NCI-H526 treated with DMSO at 0.1 percent for 48 hours (cell line): ENCODE measurements around the gene ZNF101.

Experiments used
- DNase-seq: peaks from one replicate; lab custom pipeline; 2025; lab: John Stamatoyannopoulos, UW

ZNF101 gene

DNA sequence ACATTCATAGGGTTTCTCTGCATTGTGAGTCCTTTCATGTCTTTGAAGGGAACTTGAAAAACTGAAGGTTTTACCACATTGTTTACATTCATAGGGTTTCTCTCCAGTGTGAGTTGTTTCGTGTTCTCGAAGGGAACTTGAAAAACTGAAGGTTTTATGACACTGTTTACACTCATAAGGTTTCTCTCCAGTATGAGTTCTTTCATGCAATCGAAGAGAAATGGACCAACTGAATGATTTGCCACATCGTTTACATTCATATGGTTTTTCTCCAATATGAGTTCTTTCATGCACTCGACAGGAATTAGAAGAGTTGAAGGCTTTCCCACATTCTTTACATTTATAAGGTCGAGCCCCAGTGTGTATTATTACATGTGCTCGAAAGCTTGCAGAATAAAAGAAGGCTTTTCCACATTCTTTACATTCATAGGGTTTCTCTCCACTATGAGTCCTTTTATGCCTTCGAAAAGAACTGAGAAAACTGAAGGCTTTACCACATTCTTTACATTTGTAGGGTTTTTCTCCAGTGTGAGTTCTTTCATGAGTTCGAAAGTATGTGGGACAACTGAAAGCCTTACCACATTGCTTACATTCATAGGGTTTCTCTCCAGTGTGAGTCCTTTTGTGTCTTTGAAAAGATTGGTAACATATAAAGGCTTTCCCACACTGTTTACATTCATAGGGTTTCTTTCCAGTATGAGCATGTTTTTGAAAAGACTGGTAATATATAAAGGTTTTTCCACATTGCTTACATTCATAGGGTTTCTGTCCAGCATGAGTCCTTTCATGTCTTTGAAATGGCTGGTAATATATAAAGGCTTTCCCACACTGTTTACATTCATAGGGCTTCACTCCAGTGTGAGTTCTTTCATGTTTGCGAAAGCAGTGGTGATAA, 43.5 kb downstream of the ZNF101 start:
- DNase-seq = no peak

DNA sequence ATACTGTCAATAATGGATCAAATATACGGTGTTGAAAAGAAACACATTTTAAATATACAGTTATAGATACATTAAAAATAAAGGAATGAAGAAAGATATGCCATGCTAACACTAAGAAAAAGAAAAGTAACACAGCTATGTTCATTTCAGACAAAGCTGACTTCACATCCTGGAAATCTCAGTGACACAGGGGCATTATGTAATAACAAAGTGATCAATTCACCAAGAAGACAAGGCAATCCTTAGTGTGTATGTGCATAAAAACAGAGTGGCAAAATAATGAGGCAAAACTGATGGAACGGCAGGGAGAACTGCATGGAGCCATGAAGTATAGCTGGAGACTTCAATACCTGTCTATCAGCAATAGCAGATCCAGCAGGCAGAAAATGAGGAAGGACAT, 51.2 kb downstream of the ZNF101 start:
- no peak for DNase-seq

DNA sequence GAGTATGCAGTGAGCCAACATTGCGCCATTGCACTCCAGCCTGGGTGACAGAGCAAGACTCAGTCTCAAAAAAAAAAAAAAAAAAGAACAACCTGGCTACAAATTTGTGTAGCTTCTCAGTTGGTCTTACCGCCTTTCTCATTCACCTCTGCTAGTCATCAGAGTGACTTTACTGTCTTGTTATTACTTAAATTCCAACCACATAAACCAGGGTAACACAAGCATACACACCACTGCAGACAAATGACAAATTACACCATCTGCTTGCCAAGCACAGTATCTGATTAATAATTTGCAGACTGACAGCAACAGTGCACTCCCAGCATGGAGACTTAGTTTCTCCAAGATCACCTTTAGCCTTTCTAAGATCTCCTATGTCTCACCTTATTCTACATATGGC, 53.3 kb downstream of the ZNF101 start:
- DNase-seq = no peak

DNA sequence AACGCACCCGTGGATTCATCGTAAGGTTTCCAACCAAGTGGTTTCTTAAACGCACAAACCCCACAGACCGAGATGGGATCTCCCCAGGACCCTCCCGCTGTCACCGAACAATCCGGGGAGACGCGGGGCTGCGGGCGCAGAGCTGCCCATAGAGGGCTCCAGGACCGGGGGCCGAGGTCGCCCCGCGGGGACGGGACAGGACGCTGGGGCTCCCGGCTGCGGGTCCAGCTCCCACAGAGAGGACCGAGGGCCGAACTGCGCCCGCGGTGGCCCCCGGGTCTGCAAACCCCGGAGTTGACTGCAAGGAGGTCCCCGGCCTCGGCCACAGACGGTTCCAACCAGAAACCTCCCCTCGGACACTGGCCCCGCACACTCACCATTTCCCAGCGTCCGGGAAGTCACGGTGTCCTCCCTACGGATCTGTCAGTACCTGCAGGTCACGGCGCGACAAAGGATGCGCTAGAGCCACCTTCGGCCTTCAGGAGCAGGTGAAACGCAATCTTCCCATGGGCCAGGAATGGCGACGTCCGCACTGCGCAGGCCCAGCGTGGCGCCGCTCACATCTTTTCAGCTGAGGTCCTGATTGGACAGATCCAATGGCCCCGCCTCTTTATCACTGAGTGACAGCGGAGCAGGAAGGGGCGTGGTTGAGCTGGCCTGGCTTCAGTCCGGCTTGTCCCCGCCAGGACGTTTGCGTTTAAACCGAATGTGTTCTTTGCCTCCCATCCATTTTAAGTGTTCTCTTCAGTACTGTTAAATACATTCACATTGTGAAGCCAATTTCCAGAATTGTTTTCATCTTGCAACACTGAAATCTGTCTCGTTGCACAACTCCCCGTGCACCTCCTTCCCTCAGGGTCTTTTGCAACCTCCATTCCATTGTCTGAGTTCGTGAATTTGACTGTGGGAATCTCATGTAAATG, 64.2 kb downstream of the ZNF101 start, which contains the start of gene ZNF14:
ZNF14 (minus strand) TSS at position 534 of the 923 bp plus-strand sequence; CDS start at position 380, 154 bp downstream.
- peak; percentile 82 for DNase-seq
